Measurements from ENCODE around the gene ATP1B3. TPM values are rescaled to one million over a fixed set of nuclear protein-coding genes. Genes with fewer than 3 reads are reported as not detected.

The ATP1B3 gene
- total and polyA plus RNA-seq, 9 of the 15 experiments (the other 6 are each of a cell fraction or from before 2014, with no cell fraction given), result 48.3 to 202 (median 123) TPM

DNA sequence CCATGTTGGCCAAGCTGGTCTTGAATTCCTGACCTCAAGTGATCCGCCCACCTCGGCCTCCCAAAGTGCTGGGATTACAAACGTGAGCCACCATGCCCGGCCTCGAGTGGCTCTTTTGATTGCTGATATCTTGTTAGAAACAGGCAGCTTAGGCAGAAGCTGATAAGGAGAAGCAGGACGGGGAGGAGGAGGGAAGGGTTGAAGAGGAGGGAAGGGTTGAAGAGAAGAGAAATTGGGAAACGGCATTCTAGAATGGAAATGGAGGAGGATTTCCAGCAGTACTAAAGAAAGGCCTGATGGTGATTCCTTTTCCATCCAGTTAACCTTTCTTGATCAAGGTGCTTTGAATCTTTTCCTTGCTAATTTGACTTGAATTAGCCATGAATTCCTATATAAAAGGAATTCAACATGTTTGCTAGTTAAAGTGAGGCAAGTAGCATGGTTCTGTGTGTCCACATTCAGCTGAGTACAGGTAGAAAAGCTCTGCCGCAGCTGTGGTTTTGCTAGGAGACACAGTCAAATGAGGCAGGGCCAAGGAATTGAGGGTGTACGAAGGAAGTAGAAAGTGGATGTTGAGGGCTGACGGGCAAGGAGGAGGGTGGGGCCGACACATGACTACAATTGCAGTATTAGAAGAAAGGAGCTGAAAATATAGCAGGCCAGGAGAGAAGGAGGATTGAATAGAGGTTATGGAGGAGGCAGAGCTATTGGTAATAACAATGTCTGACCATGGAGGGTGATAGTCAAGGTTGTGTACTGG, 27.2 kb upstream of the ATP1B3 start (continued):
- TF ChIP-seq, protein P1, sequence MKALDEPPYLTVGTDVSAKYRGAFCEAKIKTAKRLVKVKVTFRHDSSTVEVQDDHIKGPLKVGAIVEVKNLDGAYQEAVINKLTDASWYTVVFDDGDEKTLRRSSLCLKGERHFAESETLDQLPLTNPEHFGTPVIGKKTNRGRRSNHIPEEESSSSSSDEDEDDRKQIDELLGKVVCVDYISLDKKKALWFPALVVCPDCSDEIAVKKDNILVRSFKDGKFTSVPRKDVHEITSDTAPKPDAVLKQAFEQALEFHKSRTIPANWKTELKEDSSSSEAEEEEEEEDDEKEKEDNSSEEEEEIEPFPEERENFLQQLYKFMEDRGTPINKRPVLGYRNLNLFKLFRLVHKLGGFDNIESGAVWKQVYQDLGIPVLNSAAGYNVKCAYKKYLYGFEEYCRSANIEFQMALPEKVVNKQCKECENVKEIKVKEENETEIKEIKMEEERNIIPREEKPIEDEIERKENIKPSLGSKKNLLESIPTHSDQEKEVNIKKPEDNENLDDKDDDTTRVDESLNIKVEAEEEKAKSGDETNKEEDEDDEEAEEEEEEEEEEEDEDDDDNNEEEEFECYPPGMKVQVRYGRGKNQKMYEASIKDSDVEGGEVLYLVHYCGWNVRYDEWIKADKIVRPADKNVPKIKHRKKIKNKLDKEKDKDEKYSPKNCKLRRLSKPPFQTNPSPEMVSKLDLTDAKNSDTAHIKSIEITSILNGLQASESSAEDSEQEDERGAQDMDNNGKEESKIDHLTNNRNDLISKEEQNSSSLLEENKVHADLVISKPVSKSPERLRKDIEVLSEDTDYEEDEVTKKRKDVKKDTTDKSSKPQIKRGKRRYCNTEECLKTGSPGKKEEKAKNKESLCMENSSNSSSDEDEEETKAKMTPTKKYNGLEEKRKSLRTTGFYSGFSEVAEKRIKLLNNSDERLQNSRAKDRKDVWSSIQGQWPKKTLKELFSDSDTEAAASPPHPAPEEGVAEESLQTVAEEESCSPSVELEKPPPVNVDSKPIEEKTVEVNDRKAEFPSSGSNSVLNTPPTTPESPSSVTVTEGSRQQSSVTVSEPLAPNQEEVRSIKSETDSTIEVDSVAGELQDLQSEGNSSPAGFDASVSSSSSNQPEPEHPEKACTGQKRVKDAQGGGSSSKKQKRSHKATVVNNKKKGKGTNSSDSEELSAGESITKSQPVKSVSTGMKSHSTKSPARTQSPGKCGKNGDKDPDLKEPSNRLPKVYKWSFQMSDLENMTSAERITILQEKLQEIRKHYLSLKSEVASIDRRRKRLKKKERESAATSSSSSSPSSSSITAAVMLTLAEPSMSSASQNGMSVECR (CRISPR knock-in tag; IDR thresholded peaks at IDR 0.05), result no peak
- TF ChIP-seq STAT5A (IDR thresholded peaks at IDR 0.05; ENCODE audit: borderline replicate concordance, low read length) (peak; percentile 88), NFATC3 (IDR thresholded peaks at IDR 0.05) (peak; percentile 50; the same call in 1 of the 2 replicates), PURB (CRISPR knock-in tag; IDR thresholded peaks at IDR 0.05; ENCODE audit: low read depth) (no peak), JUND (IDR thresholded peaks at IDR 0.05; ENCODE audit: borderline replicate concordance, low read depth, low read length) (peak; percentile 23; the same call in 1 of the 2 replicates), JUND (tag; IDR thresholded peaks at IDR 0.05; ENCODE audit: borderline replicate concordance, low read depth, low read length) (no peak; the same call in 2 of the 3 replicates), HSF4 (CRISPR knock-in tag; IDR thresholded peaks at IDR 0.05; ENCODE audit: borderline replicate concordance) (0 out of 2 replicates have a peak, but pooled peaks have one; percentile 26), ZNF263 (CRISPR knock-in tag; IDR thresholded peaks at IDR 0.05; ENCODE audit: borderline replicate concordance) (peak; percentile 95), ZNF766 (CRISPR knock-in tag; conservative IDR thresholded peaks at IDR 0.05) (peak; percentile 93), HLTF (IDR thresholded peaks at IDR 0.05) (peak; percentile 88), GATAD2B (IDR thresholded peaks at IDR 0.05; ENCODE audit: borderline replicate concordance) (0 out of 2 replicates have a peak, but pooled peaks have one; percentile 56), NR4A1 (CRISPR knock-in tag; IDR thresholded peaks at IDR 0.05) (no peak), NR4A1 (tag; IDR thresholded peaks at IDR 0.05) (no peak), ZNF589 (CRISPR knock-in tag; IDR thresholded peaks at IDR 0.05; ENCODE audit: low read depth) (peak; percentile 94), POLR2AphosphoS5 (IDR thresholded peaks at IDR 0.05; ENCODE audit: control insufficient read depth, insufficient read depth, low read depth, low read length) (peak; percentile 95), WHSC1 (IDR thresholded peaks at IDR 0.05; ENCODE audit: low read length) (no peak), ATF7 (IDR thresholded peaks at IDR 0.05) (peak; percentile 58), HEY1 (CRISPR knock-in tag; IDR thresholded peaks at IDR 0.05; ENCODE audit: borderline replicate concordance) (peak; percentile 87; the same call in 1 of the 2 replicates), ZNF551 (CRISPR knock-in tag; IDR thresholded peaks at IDR 0.05) (no peak), EP400 (IDR thresholded peaks at IDR 0.05) (peak; percentile 82), MYNN (IDR thresholded peaks at IDR 0.05) (peak; percentile 88), MYNN (CRISPR knock-in tag; IDR thresholded peaks at IDR 0.05) (no peak), LEF1 (IDR thresholded peaks at IDR 0.05) (peak; percentile 98), EGR1 (conservative IDR thresholded peaks at IDR 0.05) (peak; percentile 87), EP300 (IDR thresholded peaks at IDR 0.05; ENCODE audit: low read length) (peak; percentile 92)
- TF ChIP-seq, protein P2, sequence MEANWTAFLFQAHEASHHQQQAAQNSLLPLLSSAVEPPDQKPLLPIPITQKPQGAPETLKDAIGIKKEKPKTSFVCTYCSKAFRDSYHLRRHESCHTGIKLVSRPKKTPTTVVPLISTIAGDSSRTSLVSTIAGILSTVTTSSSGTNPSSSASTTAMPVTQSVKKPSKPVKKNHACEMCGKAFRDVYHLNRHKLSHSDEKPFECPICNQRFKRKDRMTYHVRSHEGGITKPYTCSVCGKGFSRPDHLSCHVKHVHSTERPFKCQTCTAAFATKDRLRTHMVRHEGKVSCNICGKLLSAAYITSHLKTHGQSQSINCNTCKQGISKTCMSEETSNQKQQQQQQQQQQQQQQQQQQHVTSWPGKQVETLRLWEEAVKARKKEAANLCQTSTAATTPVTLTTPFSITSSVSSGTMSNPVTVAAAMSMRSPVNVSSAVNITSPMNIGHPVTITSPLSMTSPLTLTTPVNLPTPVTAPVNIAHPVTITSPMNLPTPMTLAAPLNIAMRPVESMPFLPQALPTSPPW (CRISPR knock-in tag; IDR thresholded peaks at IDR 0.05), result peak; percentile 88
